Sigmoid colon (tissue), 7 donors: ENCODE results near the gene ATP9A. TPM values are rescaled to one million over a fixed set of nuclear protein-coding genes. Genes with fewer than 3 reads are reported as not detected.

Source experiments
- DNase-seq: peaks from one replicate; pipeline ENCODE4 v3.0.0-alpha.2; 2019
- H3K27ac ChIP-seq, 4 donors: fragments of 200-600 bp; sonication (generic); one replicate each; pipeline ENCODE4 v1.5.1; 2016 to 2019; ENCODE audit warnings: mild to moderate bottlenecking in 1 of 4
- H3K27me3 ChIP-seq, 3 donors: fragments of 200-600 bp; sonication (generic); one replicate each; pipeline ENCODE4 v1.5.1; 2019; ENCODE audit warnings: mild to moderate bottlenecking in 1 of 3
- H3K36me3 ChIP-seq, 4 donors: fragments of 200-600 bp; sonication (generic); one replicate each; pipeline ENCODE4 v1.5.1; 2016 to 2019
- H3K4me1 ChIP-seq, 4 donors: fragments of 200-600 bp; sonication (generic); one replicate each; pipeline ENCODE4 v1.5.1; 2017 to 2019
- H3K4me3 ChIP-seq, 4 donors: fragments of 200-600 bp; sonication (generic); one replicate each; pipeline ENCODE4 v1.5.1; 2017 to 2019; ENCODE audit warnings: mild to moderate bottlenecking in 2 of 4, moderate library complexity in 1 of 4
- H3K9me3 ChIP-seq, 4 donors: fragments of 200-600 bp in 3 of 4; sonication (generic) in 3 of 4; one replicate each; pipeline versions ENCODE4 v1.5.1 to v1.6.1; 2013 to 2019
- CTCF ChIP-seq, 4 experiments: fragments of 450-650 bp in 3 of 4; fragments of 200-600 bp in 1 of 4; IDR thresholded peaks; one replicate each; pipeline ENCODE4 v1.5.1; 2016 to 2019; ENCODE audit warnings: antibody characterized with exemption in 4 of 4, mild to moderate bottlenecking in 3 of 4, moderate library complexity in 2 of 4
- EP300 ChIP-seq, 4 donors: sonication (generic); formaldehyde crosslinking; IDR thresholded peaks; one replicate each; pipeline ENCODE4 v1.6.1; 2017; ENCODE audit warnings: antibody characterized with exemption in 4 of 4
- POLR2A ChIP-seq, 2 donors: fragments of 450-650 bp; IDR thresholded peaks; one replicate each; pipeline ENCODE4 v1.6.1; 2016; ENCODE audit warnings: antibody characterized with exemption in 2 of 2, mild to moderate bottlenecking in 2 of 2, moderate library complexity in 2 of 2
- POLR2AphosphoS5 ChIP-seq, 4 donors: sonication (generic); formaldehyde crosslinking; IDR thresholded peaks; one replicate each; pipeline ENCODE4 v1.6.1; 2017; ENCODE audit warnings: antibody characterized with exemption in 4 of 4
- WGBS, 2 donors: extraction: QIAGEN DNeasy Blood & Tissue Kit; methylation state at CpG; one replicate each; pipeline ENCODE4 v1.1.7; 2013; 5-methylcytosine and 5-hydroxymethylcytosine counted together
- intact Hi-C: fragments of 100-400 bp; cut with DNase I; formaldehyde crosslinking; loops from one replicate; pipeline ENCODE4 v1.15.1; 2023
- polyA plus RNA-seq, 3 donors: library from polyadenylated mRNA; stranded (reverse); fragments of 200-250 nt; gene quantifications; one replicate each; pipeline ENCODE4 v1.2.3, GENCODE V29; 2013
- total RNA-seq, 4 donors: library from RNA; depleted of rRNA; stranded (reverse); fragments of >200 nt; gene quantifications; one replicate each; pipeline ENCODE4 v1.1.0, GENCODE V29; 2016
- donor health status: healthy with polysubstance abuse.
- donor health status: Bipolar disorder and iron deficiency.
- donor health status: healthy.

ATP9A gene
- total and polyA plus RNA-seq, 7 donors = 4.2 to 34.8 (median 31.0) TPM

DNA sequence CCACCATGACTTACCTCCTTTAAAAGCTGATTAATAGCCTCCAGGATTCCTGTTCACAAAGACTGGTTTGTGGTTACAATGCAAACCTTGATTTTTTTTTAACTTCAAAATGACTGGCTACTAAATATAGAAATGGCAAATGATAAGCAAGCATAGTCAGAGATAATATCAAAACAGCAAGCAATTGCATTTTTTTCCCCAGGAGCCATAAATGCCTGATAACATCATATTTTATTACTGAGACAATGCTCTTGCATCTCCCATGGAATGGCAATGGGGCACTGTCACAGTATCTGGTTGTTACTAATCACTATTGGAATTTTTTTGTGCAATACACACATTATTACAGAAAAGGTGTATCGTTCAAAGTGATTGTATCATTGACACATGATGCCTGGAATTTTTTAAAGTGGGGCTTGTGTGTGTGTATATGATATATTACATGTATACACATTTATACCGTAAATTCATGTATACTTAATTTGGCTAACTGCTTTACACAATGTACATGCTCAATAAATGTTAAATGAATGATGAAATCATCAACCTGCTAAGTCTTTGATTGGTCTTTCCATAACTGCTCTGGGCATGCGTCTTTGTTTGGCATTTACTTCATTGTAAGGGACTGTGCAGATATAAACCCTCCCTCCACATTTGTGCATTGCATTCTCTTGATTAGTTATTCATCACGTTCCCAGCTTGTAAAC lies 35.1 kb upstream of the ATP9A start:
- WGBS, 2 donors = 59 to 79% methylated on average over 4 of the region's 4 CpGs
- intact Hi-C loops = no loop called here
- Histone ChIP-seq H3K4me3 (no peak overlapping the region), H3K36me3 (no peaks in the 10 kb centered on the region), H3K4me1 (peaks cover 0 to 24% (median 24%) of the 10 kb centered on the region in 4 donors), H3K27ac (no peak overlapping the region), H3K27me3 (peaks cover 19 to 46% (median 40%) of the 10 kb centered on the region in 3 donors), H3K9me3 (no peaks in the 10 kb centered on the region)
- DNase-seq = no peak
- no peak for TF ChIP-seq POLR2AphosphoS5 (IDR thresholded peaks at IDR 0.05)

- Histone ChIP-seq H3K4me3 (peak within 1 kb of the TSS in 3 of 4 donors; percentile 28 to 45 (median 42)), H3K27me3 (peaks cover 19 to 54% (median 41%) of the 10 kb centered on the region in 3 donors), H3K9me3 (no peaks in the 10 kb centered on the region), H3K4me1 (peaks cover 0 to 27% (median 24%) of the 10 kb centered on the region in 4 donors), H3K36me3 (no peaks in the 10 kb centered on the region), H3K27ac (no peak within 1 kb of the TSS)
- intact Hi-C loops = no loop called here
- 43 to 54% methylated on average over 44 of the region's 44 CpGs for WGBS, 2 donors
- DNase-seq = no peak
- no peak for TF ChIP-seq POLR2AphosphoS5 (IDR thresholded peaks at IDR 0.05)
- no peak for TF ChIP-seq POLR2A (IDR thresholded peaks at IDR 0.05)
- TF ChIP-seq EP300 (IDR thresholded peaks at IDR 0.05) = no peak
- no peak for TF ChIP-seq CTCF (IDR thresholded peaks at IDR 0.05)
Measured at GRCh38 chr20:51802170-51802751, 34.1 kb upstream of the ATP9A start, which contains the start of gene SALL4. Gene SALL4, minus strand, starts transcription at chr20:51802521. Its CDS starts 113 bp downstream, at chr20:51802408.

DNA sequence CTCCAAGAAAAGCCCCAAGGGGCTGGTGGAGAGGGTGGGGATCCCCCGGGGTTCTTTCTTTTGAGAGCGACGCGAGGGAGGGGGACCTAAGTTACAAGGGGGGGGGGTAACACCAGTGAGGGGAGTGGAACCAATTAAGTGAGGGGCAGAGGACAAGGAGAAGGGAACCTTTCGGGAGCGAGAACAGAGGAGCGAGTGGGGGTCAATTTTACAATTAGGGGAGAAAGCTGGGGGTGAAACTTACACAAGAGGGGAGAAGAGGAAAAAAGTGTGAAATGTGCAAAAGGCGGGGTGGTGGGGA lies 33.6 kb upstream of the ATP9A start:
- DNase-seq = no peak
- Histone ChIP-seq H3K36me3 (no peaks in the 10 kb centered on the region), H3K9me3 (no peaks in the 10 kb centered on the region), H3K27me3 (peaks cover 19 to 54% (median 41%) of the 10 kb centered on the region in 3 donors), H3K27ac (no peak overlapping the region), H3K4me3 (peak overlapping the region in 2 of 4 donors; percentile 42 to 45), H3K4me1 (peaks cover 0 to 30% (median 24%) of the 10 kb centered on the region in 4 donors)
- intact Hi-C loops = no loop called here
- TF ChIP-seq CTCF (IDR thresholded peaks at IDR 0.05) (no peak), POLR2AphosphoS5 (IDR thresholded peaks at IDR 0.05) (no peak), POLR2A (IDR thresholded peaks at IDR 0.05) (no peak), EP300 (IDR thresholded peaks at IDR 0.05) (no peak)
- 11 to 18% methylated on average over 8 of the region's 8 CpGs for WGBS, 2 donors

GRCh38 chr20:51801122-51801822 lies 33.1 kb upstream of the ATP9A start:
- H3K4me3 ChIP-seq = peak overlapping the region in 3 of 4 donors; percentile 28 to 45 (median 42)
- intact Hi-C loops = no loop called here
- no peak for DNase-seq
- no peak for TF ChIP-seq CTCF (IDR thresholded peaks at IDR 0.05)
- TF ChIP-seq POLR2AphosphoS5 (IDR thresholded peaks at IDR 0.05) = no peak
- TF ChIP-seq EP300 (IDR thresholded peaks at IDR 0.05) = no peak
- TF ChIP-seq POLR2A (IDR thresholded peaks at IDR 0.05) = no peak
- H3K27ac ChIP-seq = no peak overlapping the region
- H3K27me3 ChIP-seq = peaks cover 19 to 54% (median 41%) of the 10 kb centered on the region in 3 donors
- WGBS, 2 donors = 1% methylated on average over 59 of the region's 59 CpGs
- peaks cover 0 to 30% (median 24%) of the 10 kb centered on the region in 4 donors for H3K4me1 ChIP-seq
- no peaks in the 10 kb centered on the region for H3K36me3 ChIP-seq
- no peaks in the 10 kb centered on the region for H3K9me3 ChIP-seq

DNA sequence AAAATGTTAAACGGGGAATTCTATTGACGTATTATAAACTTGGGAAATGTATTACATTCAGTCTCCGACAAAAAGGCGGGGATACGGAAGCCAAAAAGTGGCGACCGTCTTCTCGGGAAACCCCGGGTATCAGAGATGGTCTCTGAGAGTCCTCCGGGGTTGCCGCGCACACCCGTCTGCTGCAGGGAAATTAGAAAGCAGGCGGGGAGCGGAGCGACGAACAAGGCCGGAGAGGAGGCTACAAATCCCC lies 32.6 kb upstream of the ATP9A start:
- H3K4me1 ChIP-seq = peaks cover 0 to 30% (median 24%) of the 10 kb centered on the region in 4 donors
- intact Hi-C loops = no loop called here
- TF ChIP-seq CTCF (IDR thresholded peaks at IDR 0.05) = no peak
- no peak for TF ChIP-seq POLR2A (IDR thresholded peaks at IDR 0.05)
- H3K9me3 ChIP-seq = no peaks in the 10 kb centered on the region
- no peak overlapping the region for H3K27ac ChIP-seq
- 0 to 1% methylated on average over 18 of the region's 18 CpGs for WGBS, 2 donors
- H3K36me3 ChIP-seq = no peaks in the 10 kb centered on the region
- H3K4me3 ChIP-seq = peak overlapping the region in 3 of 4 donors; percentile 28 to 45 (median 42)
- DNase-seq = no peak
- H3K27me3 ChIP-seq = peaks cover 19 to 54% (median 41%) of the 10 kb centered on the region in 3 donors
